ENCODE results near the gene PODXL2. TPM values are rescaled to one million over a fixed set of nuclear protein-coding genes. Genes with fewer than 3 reads are reported as not detected.

Gene PODXL2
- total RNA-seq, 1 donor from 2014 or later: 10.3 TPM

- no peaks in the 10 kb centered on the region for H3K9me3 Mint-ChIP-seq
- H3K4me1 Mint-ChIP-seq (ENCODE audit: low read depth): no peaks in the 10 kb centered on the region
- H3K36me3 Mint-ChIP-seq (ENCODE audit: low read depth): no peaks in the 10 kb centered on the region
- peaks cover 1% of the 10 kb centered on the region for H3K27me3 Mint-ChIP-seq (ENCODE audit: insufficient read depth)
- no peak overlapping the region for H3K27ac Mint-ChIP-seq
- no peak for DNase-seq (ENCODE audit: low spot score)
- intact Hi-C loops (cut with micrococcal nuclease): no loop called here
- no peak overlapping the region for H3K4me3 Mint-ChIP-seq
Measured at GRCh38 chr3:127710155-127710941, 81.4 kb downstream of the PODXL2 start.

GRCh38 chr3:127711021-127711695 lies 82.2 kb downstream of the PODXL2 start:
- no peak overlapping the region for H3K4me3 Mint-ChIP-seq
- intact Hi-C loops (cut with micrococcal nuclease): no loop called here
- H3K27me3 Mint-ChIP-seq (ENCODE audit: insufficient read depth): peaks cover 1% of the 10 kb centered on the region
- no peaks in the 10 kb centered on the region for H3K36me3 Mint-ChIP-seq (ENCODE audit: low read depth)
- no peaks in the 10 kb centered on the region for H3K9me3 Mint-ChIP-seq
- no peak overlapping the region for H3K27ac Mint-ChIP-seq
- no peak for DNase-seq (ENCODE audit: low spot score)
- H3K4me1 Mint-ChIP-seq (ENCODE audit: low read depth): no peaks in the 10 kb centered on the region

DNA sequence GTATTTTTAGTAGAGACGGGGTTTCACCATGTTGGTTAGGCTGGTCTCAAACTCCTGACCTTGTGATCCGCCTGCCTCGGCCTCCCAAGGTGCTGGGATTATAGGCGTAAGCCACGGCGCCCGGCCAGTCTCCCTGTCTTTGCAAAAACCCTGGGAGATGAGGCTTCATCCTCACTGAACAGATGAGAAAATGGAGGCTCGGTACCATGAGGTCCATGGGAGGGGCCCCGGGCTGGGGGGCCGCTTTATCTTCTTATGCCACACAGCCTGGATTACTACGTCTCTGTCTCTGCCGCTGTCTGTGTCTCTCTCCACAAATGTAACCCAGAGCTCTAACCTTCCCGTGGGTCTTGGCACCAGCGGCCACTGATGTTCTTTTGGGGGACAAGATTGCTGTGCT lies 82.9 kb downstream of the PODXL2 start:
- no peak overlapping the region for H3K4me3 Mint-ChIP-seq
- no peaks in the 10 kb centered on the region for H3K4me1 Mint-ChIP-seq (ENCODE audit: low read depth)
- no peak overlapping the region for H3K27ac Mint-ChIP-seq
- intact Hi-C loops (cut with micrococcal nuclease): no loop called here
- H3K36me3 Mint-ChIP-seq (ENCODE audit: low read depth): no peaks in the 10 kb centered on the region
- H3K27me3 Mint-ChIP-seq (ENCODE audit: insufficient read depth): peaks cover 1% of the 10 kb centered on the region
- no peaks in the 10 kb centered on the region for H3K9me3 Mint-ChIP-seq
- no peak for DNase-seq (ENCODE audit: low spot score)

- intact Hi-C loops (cut with micrococcal nuclease): no loop called here
- Mint-ChIP-seq H3K9me3 (no peaks in the 10 kb centered on the region), H3K4me3 (no peak overlapping the region), H3K36me3 (ENCODE audit: low read depth) (no peaks in the 10 kb centered on the region), H3K4me1 (ENCODE audit: low read depth) (no peaks in the 10 kb centered on the region), H3K27ac (no peak overlapping the region), H3K27me3 (ENCODE audit: insufficient read depth) (peaks cover 1% of the 10 kb centered on the region)
- no peak for DNase-seq (ENCODE audit: low spot score)
Measured at GRCh38 chr3:127712461-127712860, 83.5 kb downstream of the PODXL2 start.

DNA sequence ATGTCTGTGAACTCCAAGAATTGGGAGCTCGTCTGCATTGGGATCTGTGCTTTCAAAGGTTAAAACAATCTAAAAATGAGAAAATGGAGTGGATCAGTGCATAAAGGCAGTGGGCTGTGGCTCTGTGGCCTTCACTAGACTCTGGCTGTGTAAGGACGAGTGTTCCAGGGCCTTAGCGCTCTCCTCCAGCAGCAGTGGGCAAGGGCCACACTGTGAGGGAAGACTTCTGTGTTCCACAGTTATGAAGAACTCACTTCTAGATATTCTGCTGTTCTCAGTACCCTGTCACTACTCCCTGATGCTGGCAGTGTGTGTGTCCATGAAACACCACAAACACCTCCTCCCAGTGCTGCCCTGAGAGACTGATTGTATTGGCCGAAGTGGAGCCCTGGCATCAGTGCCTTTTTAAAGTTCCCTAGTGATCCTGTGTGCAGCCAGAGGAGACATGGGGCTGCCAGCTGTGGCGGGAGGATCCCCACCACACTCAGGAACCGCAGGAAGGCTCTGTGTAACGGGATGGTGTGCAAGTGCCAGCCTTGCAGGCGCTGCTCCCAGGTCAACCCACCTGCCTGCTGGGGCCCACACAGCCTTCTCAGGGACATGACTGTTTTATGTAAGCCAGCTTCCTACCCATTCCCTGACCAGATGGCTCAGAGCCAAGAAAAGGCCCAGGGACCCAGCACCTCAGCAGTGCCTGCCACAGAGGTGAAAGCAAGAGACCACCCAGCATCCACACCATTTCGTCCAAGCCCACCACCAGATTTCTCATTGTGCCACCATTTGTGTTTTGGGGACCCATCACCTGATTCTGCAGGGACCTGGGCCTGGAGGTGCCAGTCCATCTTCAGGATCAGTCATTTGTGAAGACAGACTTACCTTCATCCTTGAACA lies 84.1 kb downstream of the PODXL2 start:
- Mint-ChIP-seq H3K4me3 (no peak overlapping the region), H3K9me3 (no peaks in the 10 kb centered on the region), H3K27ac (no peak overlapping the region), H3K4me1 (ENCODE audit: low read depth) (no peaks in the 10 kb centered on the region), H3K27me3 (ENCODE audit: insufficient read depth) (peaks cover 1% of the 10 kb centered on the region), H3K36me3 (ENCODE audit: low read depth) (no peaks in the 10 kb centered on the region)
- no peak for DNase-seq (ENCODE audit: low spot score)
- intact Hi-C loops (cut with micrococcal nuclease): no loop called here

DNA sequence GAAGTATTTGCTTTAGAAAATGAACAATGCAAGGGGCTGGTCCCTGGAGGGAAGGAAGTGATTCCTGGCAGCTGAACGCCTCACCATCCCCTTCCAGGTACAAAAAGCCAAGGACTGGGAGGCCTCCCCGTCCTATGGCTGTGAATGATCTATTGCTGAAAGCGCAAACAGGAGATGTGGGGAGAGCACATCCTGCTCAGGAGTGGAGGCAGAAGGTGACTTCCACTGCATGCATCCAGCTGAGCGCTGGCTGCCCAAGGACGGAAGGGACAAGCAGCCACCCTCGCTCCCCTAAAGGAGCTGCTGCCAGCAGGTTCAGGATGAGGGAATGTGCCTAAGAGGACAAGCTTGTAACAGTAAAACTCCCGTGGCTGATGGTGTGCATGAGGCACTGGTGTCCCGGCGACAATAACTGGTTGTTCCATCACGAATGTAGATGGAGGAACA lies 85.2 kb downstream of the PODXL2 start:
- Mint-ChIP-seq H3K9me3 (no peaks in the 10 kb centered on the region), H3K4me3 (no peak overlapping the region), H3K4me1 (ENCODE audit: low read depth) (no peaks in the 10 kb centered on the region), H3K27me3 (ENCODE audit: insufficient read depth) (peaks cover 1% of the 10 kb centered on the region), H3K27ac (no peak overlapping the region), H3K36me3 (ENCODE audit: low read depth) (no peaks in the 10 kb centered on the region)
- intact Hi-C loops (cut with micrococcal nuclease): no loop called here
- DNase-seq (ENCODE audit: low spot score): no peak

DNA sequence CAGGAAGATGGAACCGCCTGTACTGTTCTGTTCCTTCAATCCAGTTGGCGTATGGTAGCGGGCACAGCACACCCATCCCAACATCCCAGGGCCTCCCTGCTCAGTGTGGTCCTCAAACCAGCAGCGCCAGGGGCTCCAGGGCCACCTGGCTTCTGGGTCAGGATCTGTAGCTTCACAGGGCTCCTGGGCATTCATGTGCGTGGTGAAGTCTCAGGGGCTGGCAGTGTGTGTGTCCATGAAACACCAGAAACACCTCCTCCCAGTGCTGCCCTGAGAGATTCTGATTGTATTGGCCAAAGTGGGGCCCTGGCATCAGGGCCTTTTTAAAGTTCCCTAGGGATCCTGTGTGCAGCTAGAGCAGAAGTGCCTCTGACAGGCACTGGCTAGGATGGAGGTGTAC lies 85.9 kb downstream of the PODXL2 start:
- H3K36me3 Mint-ChIP-seq (ENCODE audit: low read depth): no peaks in the 10 kb centered on the region
- DNase-seq (ENCODE audit: low spot score): no peak
- H3K27me3 Mint-ChIP-seq (ENCODE audit: insufficient read depth): peaks cover 1% of the 10 kb centered on the region
- no peak overlapping the region for H3K4me3 Mint-ChIP-seq
- no peak overlapping the region for H3K27ac Mint-ChIP-seq
- H3K4me1 Mint-ChIP-seq (ENCODE audit: low read depth): no peaks in the 10 kb centered on the region
- intact Hi-C loops (cut with micrococcal nuclease): no loop called here
- H3K9me3 Mint-ChIP-seq: no peaks in the 10 kb centered on the region

DNA sequence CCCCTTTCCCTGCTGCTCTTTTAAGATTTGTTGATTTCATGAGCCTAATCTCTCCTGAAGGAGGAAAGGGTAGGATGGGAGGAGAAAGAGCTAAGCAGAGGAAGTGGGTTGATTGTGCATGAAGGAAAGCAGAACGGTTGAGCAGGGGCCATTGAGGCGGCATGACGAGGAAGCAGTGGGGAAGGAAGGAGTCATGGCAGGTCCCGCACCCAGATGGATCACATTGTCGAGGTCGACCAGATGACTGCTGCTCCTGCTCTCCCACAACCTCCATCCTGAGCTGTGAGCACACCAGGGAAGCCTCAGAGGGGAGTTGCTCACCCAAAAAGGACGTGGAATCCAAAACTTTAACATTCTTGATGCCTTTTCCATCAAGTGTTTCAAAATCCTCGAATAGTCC lies 86.5 kb downstream of the PODXL2 start:
- H3K36me3 Mint-ChIP-seq (ENCODE audit: low read depth): no peaks in the 10 kb centered on the region
- DNase-seq (ENCODE audit: low spot score): no peak
- no peak overlapping the region for H3K4me3 Mint-ChIP-seq
- intact Hi-C loops (cut with micrococcal nuclease): no loop called here
- no peaks in the 10 kb centered on the region for H3K4me1 Mint-ChIP-seq (ENCODE audit: low read depth)
- no peaks in the 10 kb centered on the region for H3K9me3 Mint-ChIP-seq
- peaks cover 1% of the 10 kb centered on the region for H3K27me3 Mint-ChIP-seq (ENCODE audit: insufficient read depth)
- H3K27ac Mint-ChIP-seq: no peak overlapping the region

DNA sequence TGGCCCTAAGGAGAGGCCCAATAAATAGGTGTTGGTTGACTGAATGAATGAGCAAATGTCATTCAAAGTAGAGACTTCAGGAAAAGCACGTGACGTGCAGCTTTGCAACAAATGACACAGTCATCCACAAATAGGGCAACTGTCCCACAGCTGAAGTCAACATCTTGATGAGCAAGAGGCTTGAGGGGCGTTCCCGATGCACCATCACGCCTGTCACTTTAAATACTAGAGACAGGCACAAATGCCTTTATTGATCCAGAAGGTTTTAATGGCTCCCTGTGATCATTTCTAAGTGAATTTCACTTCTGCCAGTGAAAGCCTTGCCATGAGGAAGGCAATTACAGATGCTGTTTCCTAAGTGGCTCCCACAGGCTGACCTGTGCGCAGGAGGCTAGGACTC lies 87.4 kb downstream of the PODXL2 start:
- Mint-ChIP-seq H3K4me1 (ENCODE audit: low read depth) (no peaks in the 10 kb centered on the region), H3K27ac (no peak overlapping the region), H3K36me3 (ENCODE audit: low read depth) (no peaks in the 10 kb centered on the region), H3K9me3 (no peaks in the 10 kb centered on the region), H3K27me3 (ENCODE audit: insufficient read depth) (peaks cover 1% of the 10 kb centered on the region), H3K4me3 (no peak overlapping the region)
- intact Hi-C loops (cut with micrococcal nuclease): no loop called here
- DNase-seq (ENCODE audit: low spot score): no peak

- Mint-ChIP-seq H3K36me3 (ENCODE audit: low read depth) (no peaks in the 10 kb centered on the region), H3K9me3 (no peaks in the 10 kb centered on the region), H3K4me3 (no peak overlapping the region), H3K27me3 (ENCODE audit: insufficient read depth) (peaks cover 1% of the 10 kb centered on the region), H3K27ac (peak overlapping the region; percentile 23), H3K4me1 (ENCODE audit: low read depth) (no peaks in the 10 kb centered on the region)
- intact Hi-C loops (cut with micrococcal nuclease): no loop called here
- no peak for DNase-seq (ENCODE audit: low spot score)
Measured at GRCh38 chr3:127717357-127718244, 88.6 kb downstream of the PODXL2 start.

DNA sequence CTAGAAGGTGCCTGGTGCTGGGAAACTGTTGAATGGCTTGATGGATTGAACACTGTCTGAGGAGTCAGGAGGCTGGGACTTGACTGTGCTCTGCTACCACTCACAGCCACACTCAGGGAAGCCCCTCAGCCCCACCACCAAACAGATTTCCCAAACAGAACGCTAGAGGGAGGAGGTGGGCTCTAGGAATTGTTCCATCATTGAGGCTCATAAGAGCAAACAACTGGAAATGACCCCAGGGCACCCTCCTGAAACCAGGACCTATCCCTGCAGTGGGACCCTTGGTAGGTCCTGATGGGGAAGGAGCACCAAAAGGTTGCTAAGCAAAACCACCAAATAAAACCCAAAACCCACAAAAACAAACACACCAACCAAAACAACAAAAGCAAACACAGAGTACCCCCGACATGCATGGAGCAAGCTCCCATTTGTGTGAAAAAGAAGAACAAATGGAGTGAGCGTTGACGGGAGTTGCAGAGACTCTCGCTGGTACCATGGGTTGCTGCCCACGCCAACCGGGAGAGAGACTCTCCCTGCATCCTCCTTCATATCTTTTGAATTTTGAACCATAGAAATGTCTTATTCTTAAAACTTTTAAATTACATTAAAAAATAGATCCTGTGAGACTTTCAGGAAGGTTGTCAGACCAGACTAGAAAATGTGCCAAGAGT lies 89.4 kb downstream of the PODXL2 start:
- Mint-ChIP-seq H3K4me3 (no peak overlapping the region), H3K9me3 (no peaks in the 10 kb centered on the region)
- intact Hi-C loops (cut with micrococcal nuclease): no loop called here

DNA sequence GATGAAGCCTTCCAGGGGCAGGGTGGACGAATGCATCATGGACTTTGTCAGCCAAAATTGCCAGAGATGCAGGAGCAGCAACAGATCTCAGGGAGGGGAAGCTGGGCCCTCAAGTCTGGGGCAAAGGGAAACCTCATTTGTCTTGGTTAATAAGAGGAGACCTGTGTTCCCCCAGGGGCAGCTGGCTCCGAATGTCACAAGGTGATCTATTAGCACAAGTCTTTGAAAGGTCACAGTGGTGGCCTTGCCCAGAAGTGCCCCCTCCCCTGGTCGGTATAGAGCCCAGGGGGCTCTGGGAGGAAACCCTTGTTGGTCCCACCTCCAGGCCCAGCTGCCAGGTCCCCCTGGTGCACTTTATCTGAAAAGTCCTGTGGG lies 89.9 kb downstream of the PODXL2 start:
- Mint-ChIP-seq H3K4me1 (ENCODE audit: low read depth) (no peaks in the 10 kb centered on the region), H3K27me3 (ENCODE audit: insufficient read depth) (peaks cover 1% of the 10 kb centered on the region), H3K27ac (no peak overlapping the region), H3K36me3 (ENCODE audit: low read depth) (no peaks in the 10 kb centered on the region), H3K9me3 (no peaks in the 10 kb centered on the region), H3K4me3 (no peak overlapping the region)
- intact Hi-C loops (cut with micrococcal nuclease): no loop called here
- no peak for DNase-seq (ENCODE audit: low spot score)

More for the DNA sequence above, 89.4 kb downstream of the PODXL2 start:
- H3K27me3 Mint-ChIP-seq (ENCODE audit: insufficient read depth): peaks cover 1% of the 10 kb centered on the region
- H3K36me3 Mint-ChIP-seq (ENCODE audit: low read depth): no peaks in the 10 kb centered on the region
- no peak for DNase-seq (ENCODE audit: low spot score)
- no peaks in the 10 kb centered on the region for H3K4me1 Mint-ChIP-seq (ENCODE audit: low read depth)
- no peak overlapping the region for H3K27ac Mint-ChIP-seq
